Natural killer cell (primary cell): ENCODE results near the gene EXTL1. TPM values are rescaled to one million over a fixed set of nuclear protein-coding genes. Genes with fewer than 3 reads are reported as not detected.

Source experiments
- ATAC-seq, 3 donors: fragments of 150-1000 bp in 2 of 3; fragments of 200-7000 bp in 1 of 3; cut with Tn5 transposase; 1 replicate in 1 of 3; 2 replicates in 2 of 3; pipeline ENCODE4 v1.10.0; 2021; ENCODE audit warnings: mild to moderate bottlenecking in 2 of 3, moderate library complexity in 2 of 3
- DNase-seq, 2 donors: peaks; one replicate each; pipeline versions ENCODE4 v3.0.0 to v3.0.0-alpha.2; 2013 to 2021; ENCODE audit warnings: mixed read lengths in 1 of 2
- H3K27ac ChIP-seq: one replicate; pipeline ENCODE4 v1.5.1; 2013; ENCODE audit warnings: mild to moderate bottlenecking, low read length
- H3K27me3 ChIP-seq: one replicate; pipeline ENCODE4 v1.6.1; 2013; ENCODE audit warnings: low read length; ENCODE audit not compliant: control insufficient read depth, insufficient read depth
- H3K36me3 ChIP-seq: one replicate; pipeline ENCODE4 v1.6.1; 2013; ENCODE audit warnings: low read length; ENCODE audit not compliant: control insufficient read depth, insufficient read depth
- H3K4me1 ChIP-seq: one replicate; pipeline ENCODE4 v1.6.1; 2013; ENCODE audit warnings: low read length; ENCODE audit not compliant: control insufficient read depth, insufficient read depth
- H3K4me3 ChIP-seq: one replicate; pipeline ENCODE4 v1.5.1; 2013; ENCODE audit warnings: low read length
- H3K9me3 ChIP-seq: one replicate; pipeline ENCODE4 v1.6.1; 2013; ENCODE audit warnings: low read length; ENCODE audit not compliant: control insufficient read depth, insufficient read depth
- H3K27ac Mint-ChIP-seq, 2 donors: one replicate each; pipeline ENCODE4 v1.8.0; 2022; ENCODE audit warnings: mild to moderate bottlenecking in 2 of 2, mixed read lengths in 2 of 2, moderate library complexity in 1 of 2
- H3K27me3 Mint-ChIP-seq, 2 donors: one replicate each; pipeline ENCODE4 v1.8.0; 2022; ENCODE audit warnings: low read depth in 2 of 2, mixed read lengths in 2 of 2
- H3K36me3 Mint-ChIP-seq: one replicate; pipeline ENCODE4 v1.8.0; 2022; ENCODE audit warnings: mixed read lengths
- H3K4me1 Mint-ChIP-seq, 2 donors: one replicate each; pipeline ENCODE4 v1.8.0; 2022; ENCODE audit warnings: mixed read lengths in 2 of 2
- H3K4me3 Mint-ChIP-seq: one replicate; pipeline ENCODE4 v1.8.0; 2022; ENCODE audit warnings: mild to moderate bottlenecking, moderate library complexity, mixed read lengths
- H3K9me3 Mint-ChIP-seq, 2 donors: one replicate each; pipeline ENCODE4 v1.8.0; 2022; ENCODE audit warnings: mixed read lengths in 2 of 2
- WGBS: methylation state at CpG from one replicate; pipeline ENCODE4 v1.1.7; 2013; ENCODE audit warnings: missing lambda C conversion rate; ENCODE audit not compliant: insufficient coverage; 5-methylcytosine and 5-hydroxymethylcytosine counted together
- intact Hi-C: fragments of 100-400 bp; cut with micrococcal nuclease; formaldehyde crosslinking; loops from one replicate; pipeline ENCODE4 v1.14.2; 2022
- total RNA-seq, 4 donors: library from RNA; stranded (reverse); fragments of 120-200 nt in 1 of 4; gene quantifications; one replicate each; pipeline versions ENCODE4 v1.2.3 to v1.2.4, GENCODE V29; 2013 to 2022
- TF ChIP-seq, protein P1 (sequence below): fragments of 200-600 bp; IDR thresholded peaks from one replicate; pipeline ENCODE4 v1.8.0; 2022; ENCODE audit warnings: antibody characterized with exemption

The EXTL1 gene
- total RNA-seq, 3 donors from 2014 or later (not counting 1 experiment from before 2014, with no cell fraction given) = not detected

DNA sequence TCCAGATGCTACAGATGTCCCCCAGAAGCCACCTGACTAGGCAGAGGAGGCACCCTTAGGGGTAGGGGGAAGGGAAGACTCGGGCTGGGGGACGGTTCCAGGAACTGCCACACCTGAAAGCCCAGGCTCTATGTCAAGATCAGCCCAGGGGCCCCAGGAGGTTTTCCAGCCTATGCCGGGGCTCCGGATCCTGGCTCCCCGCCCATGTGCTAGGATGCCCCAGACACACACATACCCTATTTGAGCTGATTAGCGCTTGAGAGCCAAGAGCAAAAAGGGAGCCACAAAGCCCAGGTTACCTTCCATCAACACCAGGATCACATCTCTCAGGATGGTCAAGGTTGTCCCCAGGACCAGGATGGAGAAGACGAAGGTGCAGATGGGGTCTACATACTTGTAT is 19.8 kb downstream of the EXTL1 start:
- WGBS = 89% methylated on average over 7 of the region's 7 CpGs
- Histone ChIP-seq H3K9me3 (no peaks in the 10 kb centered on the region), H3K27ac (no peak overlapping the region), H3K4me1 (peaks cover under 1% of the 10 kb centered on the region), H3K27me3 (peaks cover 14% of the 10 kb centered on the region), H3K4me3 (no peak overlapping the region), H3K36me3 (no peaks in the 10 kb centered on the region)
- H3K27me3 Mint-ChIP-seq = peaks cover 18 to 19% of the 10 kb centered on the region in 2 donors
- no peak overlapping the region for H3K4me3 Mint-ChIP-seq
- no peak for DNase-seq
- intact Hi-C loops = no loop called here
- no peak for ATAC-seq
- no peaks in the 10 kb centered on the region for H3K36me3 Mint-ChIP-seq
- H3K27ac Mint-ChIP-seq = no peak overlapping the region
- H3K9me3 Mint-ChIP-seq = no peaks in the 10 kb centered on the region
- TF ChIP-seq, protein P1, sequence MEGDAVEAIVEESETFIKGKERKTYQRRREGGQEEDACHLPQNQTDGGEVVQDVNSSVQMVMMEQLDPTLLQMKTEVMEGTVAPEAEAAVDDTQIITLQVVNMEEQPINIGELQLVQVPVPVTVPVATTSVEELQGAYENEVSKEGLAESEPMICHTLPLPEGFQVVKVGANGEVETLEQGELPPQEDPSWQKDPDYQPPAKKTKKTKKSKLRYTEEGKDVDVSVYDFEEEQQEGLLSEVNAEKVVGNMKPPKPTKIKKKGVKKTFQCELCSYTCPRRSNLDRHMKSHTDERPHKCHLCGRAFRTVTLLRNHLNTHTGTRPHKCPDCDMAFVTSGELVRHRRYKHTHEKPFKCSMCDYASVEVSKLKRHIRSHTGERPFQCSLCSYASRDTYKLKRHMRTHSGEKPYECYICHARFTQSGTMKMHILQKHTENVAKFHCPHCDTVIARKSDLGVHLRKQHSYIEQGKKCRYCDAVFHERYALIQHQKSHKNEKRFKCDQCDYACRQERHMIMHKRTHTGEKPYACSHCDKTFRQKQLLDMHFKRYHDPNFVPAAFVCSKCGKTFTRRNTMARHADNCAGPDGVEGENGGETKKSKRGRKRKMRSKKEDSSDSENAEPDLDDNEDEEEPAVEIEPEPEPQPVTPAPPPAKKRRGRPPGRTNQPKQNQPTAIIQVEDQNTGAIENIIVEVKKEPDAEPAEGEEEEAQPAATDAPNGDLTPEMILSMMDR = no peak
- no peaks in the 10 kb centered on the region for H3K4me1 Mint-ChIP-seq

DNA sequence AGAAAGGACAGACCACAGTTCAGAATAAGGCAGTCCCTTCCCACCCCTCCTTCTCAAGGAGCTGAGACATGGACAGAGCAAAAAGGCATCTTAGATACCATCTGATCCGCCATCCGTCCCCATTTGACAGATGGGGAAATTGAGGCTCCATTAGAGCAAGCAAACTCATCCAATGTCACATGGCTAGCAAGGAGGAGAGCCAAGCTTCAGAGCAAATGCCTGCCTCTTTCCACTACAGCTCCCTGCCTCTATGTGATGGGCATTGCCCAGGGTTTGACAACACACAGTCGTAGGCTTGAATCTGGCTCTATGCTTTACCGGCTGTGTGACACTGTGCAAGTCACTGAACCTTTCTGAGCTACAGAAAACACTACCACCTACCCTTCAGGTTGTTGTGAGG is 20.4 kb downstream of the EXTL1 start:
- no peak overlapping the region for H3K27ac Mint-ChIP-seq
- H3K4me3 ChIP-seq = no peak overlapping the region
- no peak overlapping the region for H3K4me3 Mint-ChIP-seq
- intact Hi-C loops = no loop called here
- H3K36me3 ChIP-seq = no peaks in the 10 kb centered on the region
- no peak overlapping the region for H3K27ac ChIP-seq
- no peaks in the 10 kb centered on the region for H3K36me3 Mint-ChIP-seq
- H3K27me3 Mint-ChIP-seq = peaks cover 18 to 19% of the 10 kb centered on the region in 2 donors
- ATAC-seq = no peak
- TF ChIP-seq, protein P1 = no peak
- no peaks in the 10 kb centered on the region for H3K4me1 ChIP-seq
- 63% methylated on average over 4 of the region's 4 CpGs for WGBS
- no peaks in the 10 kb centered on the region for H3K9me3 ChIP-seq
- no peaks in the 10 kb centered on the region for H3K4me1 Mint-ChIP-seq
- no peak for DNase-seq
- peaks cover 19% of the 10 kb centered on the region for H3K27me3 ChIP-seq
- no peaks in the 10 kb centered on the region for H3K9me3 Mint-ChIP-seq

DNA sequence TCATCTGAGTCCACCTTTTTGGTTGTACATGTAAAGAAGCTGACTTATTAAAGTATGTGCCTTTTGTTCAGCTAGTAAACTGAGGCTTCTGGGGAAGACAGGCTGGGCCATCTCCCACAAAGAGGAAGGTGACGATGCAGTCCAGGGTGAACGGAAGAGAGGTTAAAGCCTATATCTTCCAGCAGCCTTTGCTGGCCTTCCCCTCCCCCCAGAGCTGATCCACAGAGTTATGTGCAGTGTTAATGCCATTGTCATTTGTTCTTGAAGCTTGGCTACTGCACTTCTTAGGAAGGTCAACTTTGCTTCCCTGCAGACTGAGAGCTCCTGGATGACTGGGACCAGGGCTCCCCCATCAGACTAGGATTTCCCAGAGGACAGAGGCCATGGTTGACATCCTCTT is 22.2 kb downstream of the EXTL1 start:
- DNase-seq (no peak), ATAC-seq (no peak)
- Histone ChIP-seq H3K36me3 (no peaks in the 10 kb centered on the region), H3K4me1 (no peaks in the 10 kb centered on the region), H3K27ac (no peak overlapping the region), H3K4me3 (no peak overlapping the region), H3K9me3 (no peaks in the 10 kb centered on the region), H3K27me3 (peaks cover 23% of the 10 kb centered on the region)
- Mint-ChIP-seq H3K27me3 (peaks cover 25 to 26% of the 10 kb centered on the region in 2 donors), H3K4me1 (no peaks in the 10 kb centered on the region), H3K9me3 (no peaks in the 10 kb centered on the region), H3K4me3 (no peak overlapping the region), H3K27ac (no peak overlapping the region), H3K36me3 (no peaks in the 10 kb centered on the region)
- WGBS = 82% methylated on average over 2 of the region's 2 CpGs
- TF ChIP-seq, protein P1 = no peak
- intact Hi-C loops = no loop called here

DNA sequence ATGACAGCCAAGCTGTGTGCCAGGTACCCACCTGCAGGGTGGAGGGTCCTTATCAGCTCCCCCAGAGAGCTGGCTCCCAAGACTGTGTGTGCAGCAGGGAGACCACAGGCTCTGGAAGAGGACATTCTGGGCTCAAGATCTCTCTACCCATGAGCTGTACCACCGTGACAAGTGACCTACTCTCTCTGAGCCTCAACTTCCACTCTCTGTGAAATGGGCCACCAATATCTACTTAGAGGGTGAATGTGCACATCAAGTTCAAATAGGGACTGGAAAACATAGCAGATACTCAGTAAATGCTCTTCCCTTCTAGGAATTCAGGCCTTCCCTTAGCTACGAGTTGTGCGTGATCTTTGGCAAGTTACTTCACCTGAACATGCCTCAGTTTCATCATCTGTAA is 22.8 kb downstream of the EXTL1 start:
- peaks cover 30 to 32% of the 10 kb centered on the region in 2 donors for H3K27me3 Mint-ChIP-seq
- Histone ChIP-seq H3K9me3 (no peaks in the 10 kb centered on the region), H3K4me1 (no peaks in the 10 kb centered on the region), H3K4me3 (no peak overlapping the region), H3K27me3 (peaks cover 23% of the 10 kb centered on the region), H3K27ac (no peak overlapping the region), H3K36me3 (no peaks in the 10 kb centered on the region)
- no peak for DNase-seq
- no peak for ATAC-seq
- intact Hi-C loops = no loop called here
- H3K4me1 Mint-ChIP-seq = no peaks in the 10 kb centered on the region
- H3K4me3 Mint-ChIP-seq = no peak overlapping the region
- H3K9me3 Mint-ChIP-seq = no peaks in the 10 kb centered on the region
- WGBS = 83% methylated on average over 3 of the region's 3 CpGs
- TF ChIP-seq, protein P1 = no peak
- H3K27ac Mint-ChIP-seq = no peak overlapping the region
- H3K36me3 Mint-ChIP-seq = no peaks in the 10 kb centered on the region
